ENCODE results near the gene OR8K3. TPM values are rescaled to one million over a fixed set of nuclear protein-coding genes. Genes with fewer than 3 reads are reported as not detected.

OR8K3 gene
- total RNA-seq, 1 experiment from 2014 or later: not detected

GRCh38 chr11:56331861-56332491 is 17.0 kb downstream of the OR8K3 start:
- H3K36me3 ChIP-seq (ENCODE audit: control insufficient read depth, insufficient read depth, low read length): no peaks in the 10 kb centered on the region; the same call in 1 of the 2 replicates
- intact Hi-C loops (cut with micrococcal nuclease; ENCODE audit: unreplicated experiment) (no loop called here), in situ Hi-C loops (cut with HindIII; ENCODE audit: low pct_unique_long_range_greater_than_20kb, low sequenced_read_pairs) (no loop called here)
- no peak overlapping the region for H3K27ac ChIP-seq (ENCODE audit: low read length)
- CTCF ChIA-PET: no interaction called here
- H3K4me1 ChIP-seq (ENCODE audit: control insufficient read depth, insufficient read depth, low read length): no peaks in the 10 kb centered on the region
- no peak overlapping the region; a peak in 1 of 4 replicates for H3K4me3 ChIP-seq (ENCODE audit: low read depth in 2 of 2, low read length in 2 of 2)
- no peak for TF ChIP-seq REST (IDR thresholded peaks at IDR 0.05; ENCODE audit: insufficient read depth in 1 of 2, low read depth in 2 of 2, low read length in 1 of 2)
- no peak for TF ChIP-seq SIN3A (IDR thresholded peaks at IDR 0.05; ENCODE audit: borderline replicate concordance, insufficient read depth, low read depth, low read length)
- TF ChIP-seq CTCF (IDR thresholded peaks at IDR 0.05): no peak
- TF ChIP-seq TCF7L2 (IDR thresholded peaks at IDR 0.05; ENCODE audit: low read depth, low read length): no peak
- no peak for TF ChIP-seq POLR2AphosphoS5 (IDR thresholded peaks at IDR 0.05; ENCODE audit: low read depth, low read length)
- no TSS peak for BruUV-seq (replicated peaks)
- DNase-seq (ENCODE audit: low read depth, low spot score) (no peak), ATAC-seq (no peak)
- no peaks in the 10 kb centered on the region for H3K9me3 ChIP-seq (ENCODE audit: control insufficient read depth, insufficient read depth, low read depth, low read length)
- POLR2A ChIA-PET: no interaction called here
- no peaks in the 10 kb centered on the region for H3K27me3 ChIP-seq (ENCODE audit: control insufficient read depth, insufficient read depth, low read length)

GRCh38 chr11:56333156-56333555 is 18.2 kb downstream of the OR8K3 start:
- POLR2A ChIA-PET: no interaction called here
- Histone ChIP-seq H3K9me3 (ENCODE audit: control insufficient read depth, insufficient read depth, low read depth, low read length) (no peaks in the 10 kb centered on the region), H3K27me3 (ENCODE audit: control insufficient read depth, insufficient read depth, low read length) (no peaks in the 10 kb centered on the region), H3K27ac (ENCODE audit: low read length) (no peak overlapping the region), H3K36me3 (ENCODE audit: control insufficient read depth, insufficient read depth, low read length) (no peaks in the 10 kb centered on the region; the same call in 1 of the 2 replicates), H3K4me1 (ENCODE audit: control insufficient read depth, insufficient read depth, low read length) (no peaks in the 10 kb centered on the region), H3K4me3 (ENCODE audit: low read depth in 2 of 2, low read length in 2 of 2) (no peak overlapping the region)
- intact Hi-C loops (cut with micrococcal nuclease; ENCODE audit: unreplicated experiment) (no loop called here), in situ Hi-C loops (cut with HindIII; ENCODE audit: low pct_unique_long_range_greater_than_20kb, low sequenced_read_pairs) (no loop called here)
- CTCF ChIA-PET: no interaction called here
- ATAC-seq: no peak
- TF ChIP-seq TCF7L2 (IDR thresholded peaks at IDR 0.05; ENCODE audit: low read depth, low read length) (no peak), POLR2AphosphoS5 (IDR thresholded peaks at IDR 0.05; ENCODE audit: low read depth, low read length) (no peak), SIN3A (IDR thresholded peaks at IDR 0.05; ENCODE audit: borderline replicate concordance, insufficient read depth, low read depth, low read length) (no peak), CTCF (IDR thresholded peaks at IDR 0.05) (no peak), REST (IDR thresholded peaks at IDR 0.05; ENCODE audit: insufficient read depth in 1 of 2, low read depth in 2 of 2, low read length in 1 of 2) (no peak)
- BruUV-seq (replicated peaks): no TSS peak
- DNase-seq (ENCODE audit: low read depth, low spot score): no peak
